H1 (cell line): ENCODE results near the gene ADK. TPM values are rescaled to one million over a fixed set of nuclear protein-coding genes. Genes with fewer than 3 reads are reported as not detected.

Experiments used
- RNF2 ChIP-seq: fragments of 200-900, 300-1000 bp; sonication (generic); IDR thresholded peaks from 2 replicates; pipeline ENCODE4 v1.7.1; 2016; ENCODE audit warnings: borderline replicate concordance, low read depth, mild to moderate bottlenecking, antibody characterized with exemption, low read length; ENCODE audit not compliant: poor library complexity, severe bottlenecking; ENCODE audit errors: missing control alignments
- polyA plus RNA-seq, 7 experiments: library from polyadenylated mRNA; depleted of rRNA in 3 of 7; stranded (reverse) in 5 of 7; unstranded in 2 of 7; fragments of >200 nt in 5 of 7; fragments of 200-250 nt in 2 of 7; gene quantifications; 1 replicate in 5 of 7; 2 replicates in 1 of 7; 4 replicates in 1 of 7; pipeline versions ENCODE4 v1.2.1 to v1.2.3, GENCODE V29; 2011 to 2013; ENCODE audit warnings: missing spikeins in 2 of 7, mixed read lengths in 2 of 7
- total RNA-seq: library from RNA; stranded (reverse); fragmentation: NEBNext Ultra II Directional; extraction: Animal tissue kit (Norgen Biotek cat#: 25700); gene quantifications from 2 replicates; pipeline ENCODE4 v1.2.1, GENCODE V29; 2021

Gene ADK
- total and polyA plus RNA-seq, 2 of the 8 experiments (the other 6 are each of a cell fraction or from before 2014, with no cell fraction given), result 12.3 to 42.4 TPM

- no peak for TF ChIP-seq RNF2
Observed at GRCh38 chr10:74178042-74178791, 27.2 kb downstream of the ADK start (continued).
